ENCODE results near the gene SRRM2. TPM values are rescaled to one million over a fixed set of nuclear protein-coding genes. Genes with fewer than 3 reads are reported as not detected.
A peak's percentile ranks its signal among the peaks of the same experiment; 100 is the strongest.

SRRM2 gene
- total and polyA plus RNA-seq, 9 of the 15 experiments (the other 6 are each of a cell fraction or from before 2014, with no cell fraction given): 26.7 to 563 (median 81.1) TPM

DNA sequence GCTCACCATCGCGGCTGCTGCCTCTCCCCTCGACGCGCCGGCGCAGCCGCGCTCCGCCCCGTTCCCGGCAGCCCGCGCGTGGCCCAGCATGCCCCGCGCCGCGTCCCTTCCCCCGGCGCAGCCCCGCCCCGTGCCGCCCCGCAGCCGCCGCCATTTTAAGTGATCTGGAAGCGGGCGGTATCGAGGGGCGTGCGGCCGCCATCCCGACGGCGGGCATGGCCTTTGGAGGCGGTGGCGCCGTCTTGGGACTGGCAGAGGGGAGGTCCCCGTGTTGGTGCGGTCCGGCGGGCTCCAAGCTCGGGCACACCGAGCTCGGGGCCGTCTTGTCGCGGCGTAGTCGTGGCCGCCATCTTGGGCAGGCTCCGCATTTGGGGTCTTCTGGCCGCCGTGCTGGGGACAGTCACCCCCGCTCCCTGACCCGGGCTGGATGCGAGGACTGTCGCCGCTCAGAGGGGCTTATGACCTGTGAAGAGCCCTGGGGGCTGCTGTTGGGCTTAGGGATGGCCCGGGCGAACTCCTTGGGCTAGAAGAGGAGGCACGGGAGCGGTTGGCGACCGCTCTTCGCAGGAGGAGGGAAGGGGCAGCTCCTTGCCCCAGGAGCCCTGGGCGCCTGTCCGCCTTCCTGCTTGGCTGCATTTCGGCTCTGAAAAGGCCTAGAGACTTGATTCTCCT lies 24.9 kb downstream of the SRRM2 start, which contains the start of gene ELOB:
Gene ELOB, minus strand, starts transcription at position 50 of the 672 bp plus-strand sequence. Its CDS starts 41 bp downstream, at position 9.
- in situ Hi-C loops (cut with MboI) (no loop called here), intact Hi-C loops (cut with micrococcal nuclease) (loop anchor here (5.0 kb wide), 1 partner anchor 40 kb away; the partner anchor contains the start of gene PRSS21)
- Histone ChIP-seq H3K4me3 (peak within 1 kb of the TSS; percentile 97), H3K4me1 (replicated peaks in 1 of 2; ENCODE audit: control insufficient read depth in 2 of 2, insufficient read depth in 2 of 2, low read length in 2 of 2) (peaks cover 11 to 35% of the 10 kb centered on the region in 2 experiments; a peak in 4 of 5 replicates), H3K9me1 (ENCODE audit: control insufficient read depth, insufficient read depth, low read length) (no peaks in the 10 kb centered on the region), H3K4me2 (ENCODE audit: insufficient read depth, low read length) (peak within 1 kb of the TSS; percentile 97), H3K36me3 (ENCODE audit: control insufficient read depth, insufficient read depth, low read length) (peaks cover 43% of the 10 kb centered on the region), H3K27me3 (ENCODE audit: control insufficient read depth in 2 of 2, insufficient read depth in 2 of 2, low read length in 2 of 2) (no peaks in the 10 kb centered on the region), H4K20me1 (replicated peaks; ENCODE audit: control insufficient read depth, insufficient read depth, low read length) (no peaks in the 10 kb centered on the region; the same call in 1 of the 2 replicates), H3K27ac (ENCODE audit: extremely low read depth, low read depth, low read length) (peak within 1 kb of the TSS; percentile 98), H3K9ac (ENCODE audit: insufficient read depth in 1 of 2, low read depth in 2 of 2, low read length in 2 of 2) (peak within 1 kb of the TSS; percentile 99 to 100), H3K79me2 (ENCODE audit: control insufficient read depth, insufficient read depth, low read length) (peaks cover 37% of the 10 kb centered on the region), H2AFZ (ENCODE audit: low read depth, low read length) (peak within 1 kb of the TSS; percentile 75), H3K9me3 (replicated peaks; ENCODE audit: control insufficient read depth, insufficient read depth, low read depth, low read length) (no peaks in the 10 kb centered on the region)
- ChIA-PET CTCF (ENCODE audit: low intra/inter-chr PET ratio) (interaction anchor here (0.6 kb wide), 1 partner anchor 23 kb away, joined by 4 read pairs; no protein-coding TSS in a partner anchor), POLR2A (interaction anchor here (0.6 to 3.9 kb wide), 17 partner anchors 8 to 790 kb away, joined by 3 to 28 read pairs (median 4); partner anchors contain the start of genes PRSS33 and SRRM2)
- under 1% methylated on average over 42 of the region's 70 CpGs for WGBS (ENCODE audit: insufficient coverage, low coverage, missing lambda C conversion rate)
- FAIRE-seq (no peak), DNase-seq (ENCODE audit: extremely low read depth in 1 of 4, low spot score in 3 of 4) (peak; percentile 92 to 95 (median 93)), ATAC-seq (peak; percentile 90)
- TSS peak; percentile 87 for BruUV-seq (replicated peaks)
- TF ChIP-seq CBX2 (IDR thresholded peaks at IDR 0.05; ENCODE audit: insufficient read depth, low read length, poor library complexity, severe bottlenecking) (no peak), ILF3 (IDR thresholded peaks at IDR 0.05; ENCODE audit: borderline replicate concordance) (peak; percentile 84; the same call in 1 of the 2 replicates), ZNF644 (tag; IDR thresholded peaks at IDR 0.05; ENCODE audit: low read depth) (no peak; the same call in 1 of the 2 replicates), KAT2B (IDR thresholded peaks at IDR 0.05; ENCODE audit: low read depth, low read length) (no peak), ZFPM2 (CRISPR knock-in tag; IDR thresholded peaks at IDR 0.05) (no peak), NELFE (IDR thresholded peaks at IDR 0.05; ENCODE audit: insufficient read depth, insufficient read length) (no peak), CBX1 (IDR thresholded peaks at IDR 0.05; ENCODE audit: low read depth) (0 out of 2 replicates have a peak, but pooled peaks have one; percentile 65), TFAP4 (CRISPR knock-in tag; IDR thresholded peaks at IDR 0.05; ENCODE audit: borderline replicate concordance) (peak; percentile 30; the same call in 1 of the 2 replicates), SNAPC5 (CRISPR knock-in tag; IDR thresholded peaks at IDR 0.05) (no peak), MEF2A (IDR thresholded peaks at IDR 0.05; ENCODE audit: control insufficient read depth, low read depth, low read length) (no peak), ZNF347 (CRISPR knock-in tag; IDR thresholded peaks at IDR 0.05; ENCODE audit: low read depth) (no peak), HSF4 (CRISPR knock-in tag; IDR thresholded peaks at IDR 0.05; ENCODE audit: borderline replicate concordance) (no peak), XRCC3 (IDR thresholded peaks at IDR 0.05) (no peak), DIDO1 (tag; IDR thresholded peaks at IDR 0.05; ENCODE audit: low read depth) (no peak)
- TF ChIP-seq, protein P1, sequence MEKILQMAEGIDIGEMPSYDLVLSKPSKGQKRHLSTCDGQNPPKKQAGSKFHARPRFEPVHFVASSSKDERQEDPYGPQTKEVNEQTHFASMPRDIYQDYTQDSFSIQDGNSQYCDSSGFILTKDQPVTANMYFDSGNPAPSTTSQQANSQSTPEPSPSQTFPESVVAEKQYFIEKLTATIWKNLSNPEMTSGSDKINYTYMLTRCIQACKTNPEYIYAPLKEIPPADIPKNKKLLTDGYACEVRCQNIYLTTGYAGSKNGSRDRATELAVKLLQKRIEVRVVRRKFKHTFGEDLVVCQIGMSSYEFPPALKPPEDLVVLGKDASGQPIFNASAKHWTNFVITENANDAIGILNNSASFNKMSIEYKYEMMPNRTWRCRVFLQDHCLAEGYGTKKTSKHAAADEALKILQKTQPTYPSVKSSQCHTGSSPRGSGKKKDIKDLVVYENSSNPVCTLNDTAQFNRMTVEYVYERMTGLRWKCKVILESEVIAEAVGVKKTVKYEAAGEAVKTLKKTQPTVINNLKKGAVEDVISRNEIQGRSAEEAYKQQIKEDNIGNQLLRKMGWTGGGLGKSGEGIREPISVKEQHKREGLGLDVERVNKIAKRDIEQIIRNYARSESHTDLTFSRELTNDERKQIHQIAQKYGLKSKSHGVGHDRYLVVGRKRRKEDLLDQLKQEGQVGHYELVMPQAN (IDR thresholded peaks at IDR 0.05; ENCODE audit: borderline replicate concordance): no peak
- TF ChIP-seq, protein P2, sequence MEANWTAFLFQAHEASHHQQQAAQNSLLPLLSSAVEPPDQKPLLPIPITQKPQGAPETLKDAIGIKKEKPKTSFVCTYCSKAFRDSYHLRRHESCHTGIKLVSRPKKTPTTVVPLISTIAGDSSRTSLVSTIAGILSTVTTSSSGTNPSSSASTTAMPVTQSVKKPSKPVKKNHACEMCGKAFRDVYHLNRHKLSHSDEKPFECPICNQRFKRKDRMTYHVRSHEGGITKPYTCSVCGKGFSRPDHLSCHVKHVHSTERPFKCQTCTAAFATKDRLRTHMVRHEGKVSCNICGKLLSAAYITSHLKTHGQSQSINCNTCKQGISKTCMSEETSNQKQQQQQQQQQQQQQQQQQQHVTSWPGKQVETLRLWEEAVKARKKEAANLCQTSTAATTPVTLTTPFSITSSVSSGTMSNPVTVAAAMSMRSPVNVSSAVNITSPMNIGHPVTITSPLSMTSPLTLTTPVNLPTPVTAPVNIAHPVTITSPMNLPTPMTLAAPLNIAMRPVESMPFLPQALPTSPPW (CRISPR knock-in tag; IDR thresholded peaks at IDR 0.05): peak; percentile 92
